Trophoblast cell (in vitro differentiated cells and primary cell): ENCODE data around the gene NHERF1.

Experiments used
- DNase-seq, 2 donors: peaks; one replicate each; pipeline ENCODE4 v3.0.0-alpha.2; 2016
- H2AFZ ChIP-seq: 2 replicates; pipeline ENCODE4 v1.6.1; 2013; ENCODE audit warnings: low read length, moderate library complexity, mild to moderate bottlenecking; ENCODE audit not compliant: insufficient read depth, poor library complexity
- H2AK5ac ChIP-seq: 2 replicates; pipeline ENCODE4 v1.6.1; 2013; ENCODE audit warnings: mild to moderate bottlenecking, low read length
- H2BK120ac ChIP-seq: 2 replicates; pipeline ENCODE4 v1.6.1; 2013; ENCODE audit warnings: low read length, mild to moderate bottlenecking, moderate library complexity; ENCODE audit not compliant: insufficient read depth, poor library complexity
- H2BK12ac ChIP-seq: 2 replicates; pipeline ENCODE4 v1.6.1; 2013; ENCODE audit warnings: mild to moderate bottlenecking, low read length, moderate library complexity
- H2BK5ac ChIP-seq: 2 replicates; pipeline ENCODE4 v1.6.1; 2013; ENCODE audit warnings: low read length, low read depth, moderate library complexity, mild to moderate bottlenecking; ENCODE audit not compliant: poor library complexity
- H3K14ac ChIP-seq: 2 replicates; pipeline ENCODE4 v1.6.1; 2013; ENCODE audit warnings: mild to moderate bottlenecking, low read length
- H3K18ac ChIP-seq: 2 replicates; pipeline ENCODE4 v1.6.1; 2013; ENCODE audit warnings: mild to moderate bottlenecking, low read length
- H3K23ac ChIP-seq: 2 replicates; pipeline ENCODE4 v1.6.1; 2013; ENCODE audit warnings: low read length
- H3K27ac ChIP-seq: 2 replicates; pipeline ENCODE4 v1.5.1; 2013; ENCODE audit warnings: low read depth, mild to moderate bottlenecking, inconsistent platforms, low read length, moderate library complexity
- H3K27me3 ChIP-seq: 2 replicates; pipeline ENCODE4 v1.6.1; 2013; ENCODE audit warnings: inconsistent platforms, mild to moderate bottlenecking, low read length, moderate library complexity; ENCODE audit not compliant: insufficient read depth
- H3K36me3 ChIP-seq, 2 experiments: 1 replicate in 1 of 2; 2 replicates in 1 of 2; pipeline ENCODE4 v1.6.1; 2013; ENCODE audit warnings: low read length in 2 of 2, mild to moderate bottlenecking in 2 of 2, moderate library complexity in 1 of 2; ENCODE audit not compliant: insufficient read depth in 2 of 2, control insufficient read depth in 1 of 2
- H3K4ac ChIP-seq: 2 replicates; pipeline ENCODE4 v1.6.1; 2013; ENCODE audit warnings: low read depth, mild to moderate bottlenecking, low read length, moderate library complexity
- H3K4me1 ChIP-seq, 2 experiments: 1 replicate in 1 of 2; 2 replicates in 1 of 2; pipeline ENCODE4 v1.6.1; 2013; ENCODE audit warnings: low read length in 2 of 2, mild to moderate bottlenecking in 2 of 2, moderate library complexity in 1 of 2; ENCODE audit not compliant: insufficient read depth in 2 of 2, control insufficient read depth in 1 of 2
- H3K4me2 ChIP-seq: 2 replicates; pipeline ENCODE4 v1.6.1; 2013; ENCODE audit warnings: inconsistent platforms, mild to moderate bottlenecking, low read length, moderate library complexity
- H3K4me3 ChIP-seq: 2 replicates; pipeline ENCODE4 v1.5.1; 2013; ENCODE audit warnings: mild to moderate bottlenecking, low read depth, low read length, inconsistent platforms
- H3K79me1 ChIP-seq: one replicate; pipeline ENCODE4 v1.6.1; 2013; ENCODE audit warnings: low read length
- H3K79me2 ChIP-seq: 2 replicates; pipeline ENCODE4 v1.6.1; 2013; ENCODE audit warnings: low read length, mild to moderate bottlenecking; ENCODE audit not compliant: control insufficient read depth, insufficient read depth, poor library complexity
- H3K9ac ChIP-seq: 2 replicates; pipeline ENCODE4 v1.6.1; 2013; ENCODE audit warnings: mild to moderate bottlenecking, low read length
- H3K9me3 ChIP-seq: 2 replicates; pipeline ENCODE4 v1.6.1; 2013; ENCODE audit warnings: low read depth, mild to moderate bottlenecking, control low read depth, inconsistent platforms, low read length; ENCODE audit not compliant: insufficient read depth
- H4K12ac ChIP-seq: 2 replicates; pipeline ENCODE4 v1.6.1; 2013; ENCODE audit warnings: low read depth, mild to moderate bottlenecking, low read length, moderate library complexity
- H4K8ac ChIP-seq: 2 replicates; pipeline ENCODE4 v1.6.1; 2013; ENCODE audit warnings: low read depth, mild to moderate bottlenecking, low read length, moderate library complexity
- H4K91ac ChIP-seq: one replicate; pipeline ENCODE4 v1.6.1; 2013; ENCODE audit warnings: low read depth, mild to moderate bottlenecking, low read length, moderate library complexity
- whole genome bisulfite sequencing: extraction: QIAGEN DNeasy Blood & Tissue Kit; methylation state at CpG from one replicate; pipeline ENCODE4 v1.1.7; 2013; ENCODE audit warnings: missing lambda C conversion rate; ENCODE audit not compliant: insufficient read length, insufficient coverage; ENCODE audit errors: extremely low coverage; 5-methylcytosine and 5-hydroxymethylcytosine counted together

NHERF1 gene

DNA sequence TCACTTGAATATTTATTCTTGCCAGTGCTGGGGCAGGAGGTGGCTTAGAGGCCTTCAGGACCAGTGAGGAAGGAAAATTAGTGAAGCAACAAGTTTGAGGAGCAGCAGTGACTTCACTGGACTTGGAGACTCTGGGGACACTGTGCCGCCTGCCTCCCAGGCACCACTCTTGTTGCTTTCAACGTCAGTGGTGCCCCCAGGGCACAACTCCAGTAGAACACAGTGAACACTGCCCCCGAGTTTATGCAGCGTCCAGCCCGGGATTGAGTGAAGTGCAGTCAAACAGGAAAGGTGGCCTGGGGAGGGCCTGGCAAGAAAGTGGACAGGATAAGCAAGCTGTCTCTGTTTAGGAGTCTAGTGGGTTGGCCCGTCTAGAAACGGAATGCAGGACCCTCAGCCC lies 52.1 kb downstream of the NHERF1 start:
- Histone ChIP-seq H2BK12ac (no peak overlapping the region), H3K4me3 (no peak overlapping the region), H3K9ac (no peak overlapping the region), H3K4me2 (no peak overlapping the region), H3K79me1 (no peaks in the 10 kb centered on the region), H3K79me2 (no peaks in the 10 kb centered on the region), H2AK5ac (no peak overlapping the region), H3K14ac (no peak overlapping the region), H3K23ac (no peak overlapping the region), H3K27ac (no peak overlapping the region), H2AFZ (no peak overlapping the region), H3K4me1 (peaks cover 11 to 14% of the 10 kb centered on the region in 2 experiments), H2BK120ac (no peak overlapping the region), H4K8ac (no peak overlapping the region), H3K4ac (no peak overlapping the region), H4K12ac (no peak overlapping the region), H3K36me3 (peaks cover 39 to 41% of the 10 kb centered on the region in 2 experiments), H2BK5ac (no peak overlapping the region), H3K18ac (no peak overlapping the region), H3K9me3 (no peaks in the 10 kb centered on the region), H3K27me3 (no peaks in the 10 kb centered on the region), H4K91ac (no peak overlapping the region)
- WGBS = no CpG with 5 or more reads among the region's 7 CpGs
- no peak for DNase-seq

- H3K79me1 ChIP-seq = no peaks in the 10 kb centered on the region
- no peaks in the 10 kb centered on the region for H3K27me3 ChIP-seq
- WGBS = no CpG with 5 or more reads among the region's 8 CpGs
- H3K36me3 ChIP-seq = peaks cover 30 to 31% of the 10 kb centered on the region in 2 experiments
- no peak overlapping the region for H2BK120ac ChIP-seq
- H4K8ac ChIP-seq = no peak overlapping the region
- no peak overlapping the region for H3K18ac ChIP-seq
- H2AK5ac ChIP-seq = no peak overlapping the region
- DNase-seq = no peak
- H2AFZ ChIP-seq = no peak overlapping the region
- H4K12ac ChIP-seq = no peak overlapping the region
- H3K23ac ChIP-seq = no peak overlapping the region
- H3K14ac ChIP-seq = no peak overlapping the region
- H3K4ac ChIP-seq = no peak overlapping the region
- H3K79me2 ChIP-seq = no peaks in the 10 kb centered on the region
- no peak overlapping the region for H3K4me3 ChIP-seq
- no peak overlapping the region for H3K4me2 ChIP-seq
- no peak overlapping the region for H4K91ac ChIP-seq
- no peak overlapping the region for H2BK5ac ChIP-seq
- no peak overlapping the region for H3K9ac ChIP-seq
- H3K4me1 ChIP-seq = peaks cover 11 to 14% of the 10 kb centered on the region in 2 experiments
- no peaks in the 10 kb centered on the region for H3K9me3 ChIP-seq
- no peak overlapping the region for H2BK12ac ChIP-seq
- no peak overlapping the region for H3K27ac ChIP-seq
Observed at GRCh38 chr17:74801896-74802295, 53.5 kb downstream of the NHERF1 start.

GRCh38 chr17:74803388-74803930 lies 55.0 kb downstream of the NHERF1 start:
- Histone ChIP-seq H3K4me3 (no peak overlapping the region), H4K91ac (no peak overlapping the region), H3K23ac (no peak overlapping the region), H3K27ac (no peak overlapping the region), H3K14ac (no peak overlapping the region), H3K27me3 (no peaks in the 10 kb centered on the region), H2BK120ac (no peak overlapping the region), H3K4me2 (no peak overlapping the region), H3K79me2 (no peaks in the 10 kb centered on the region), H3K4me1 (peaks cover 11 to 12% of the 10 kb centered on the region in 2 experiments), H3K4ac (no peak overlapping the region), H2AFZ (no peak overlapping the region), H3K9me3 (no peaks in the 10 kb centered on the region), H3K36me3 (peaks cover 27 to 28% of the 10 kb centered on the region in 2 experiments), H2BK12ac (no peak overlapping the region), H2BK5ac (no peak overlapping the region), H3K79me1 (no peaks in the 10 kb centered on the region), H2AK5ac (no peak overlapping the region), H3K9ac (no peak overlapping the region), H4K12ac (no peak overlapping the region), H4K8ac (no peak overlapping the region), H3K18ac (no peak overlapping the region)
- no peak for DNase-seq
- no CpG with 5 or more reads among the region's 12 CpGs for WGBS

- DNase-seq = no peak
Observed at GRCh38 chr17:74803971-74804370, 55.5 kb downstream of the NHERF1 start.

More at GRCh38 chr17:74803971-74804370, 55.5 kb downstream of the NHERF1 start:
- H2BK12ac ChIP-seq = no peak overlapping the region
- H2AK5ac ChIP-seq = no peak overlapping the region
- H3K9ac ChIP-seq = no peak overlapping the region
- H4K91ac ChIP-seq = no peak overlapping the region
- H3K36me3 ChIP-seq = peaks cover 23 to 28% of the 10 kb centered on the region in 2 experiments
- no peaks in the 10 kb centered on the region for H3K79me1 ChIP-seq
- H2BK120ac ChIP-seq = no peak overlapping the region
- H3K4me3 ChIP-seq = no peak overlapping the region
- no peak overlapping the region for H2AFZ ChIP-seq
- no peak overlapping the region for H3K14ac ChIP-seq
- no peaks in the 10 kb centered on the region for H3K79me2 ChIP-seq
- no peak overlapping the region for H4K8ac ChIP-seq
- no peak overlapping the region for H2BK5ac ChIP-seq
- no peak overlapping the region for H3K4ac ChIP-seq
- H3K4me1 ChIP-seq = peaks cover 11 to 12% of the 10 kb centered on the region in 2 experiments
- no peaks in the 10 kb centered on the region for H3K27me3 ChIP-seq
- WGBS = no CpG with 5 or more reads among the region's 5 CpGs
- no peaks in the 10 kb centered on the region for H3K9me3 ChIP-seq
- H3K4me2 ChIP-seq = no peak overlapping the region
- H3K18ac ChIP-seq = no peak overlapping the region
- H3K23ac ChIP-seq = no peak overlapping the region
- no peak overlapping the region for H4K12ac ChIP-seq
- H3K27ac ChIP-seq = no peak overlapping the region
